GM12878 (cell line): Measurements from ENCODE around the gene ANO6. TPM values are rescaled to one million over a fixed set of nuclear protein-coding genes. Genes with fewer than 3 reads are reported as not detected.

Experiments used
- ATAC-seq: fragments of 200-7000 bp; cut with Tn5 transposase; 3 replicates; pipeline ENCODE4 v1.9.1; 2020; ENCODE audit warnings: mild to moderate bottlenecking, moderate library complexity
- BruUV-seq: library from RNA; stranded (reverse); fragments of 400-500 nt; replicated peaks from 2 replicates; lab custom pipeline; 2021; lab: Mats Ljungman, UMichigan
- CTCF ChIA-PET: fragments of 300-600 bp; sonication (Branson Sonifier 250); formaldehyde crosslinking; extraction: SDS; loops from one replicate; lab custom pipeline; 2021; ENCODE audit warnings: inconsistent platforms; lab: Yijun Ruan, JAX
- POLR2A ChIA-PET: fragments of 350-600 bp; formaldehyde crosslinking; extraction: SDS; loops from one replicate; lab custom pipeline; 2021; ENCODE audit warnings: inconsistent platforms; lab: Charles Lee
- RAD21 ChIA-PET: fragments of 300-600 bp; sonication (Branson Sonifier 250); formaldehyde crosslinking; loops from one replicate; lab custom pipeline; 2023; ENCODE audit warnings: antibody characterized with exemption; ENCODE audit not compliant: unreplicated experiment; lab: Charles Lee
- SMC1A ChIA-PET: fragments of 300-600 bp; sonication (Branson Sonifier 250); formaldehyde crosslinking; loops from one replicate; lab custom pipeline; 2023; ENCODE audit not compliant: unreplicated experiment, uncharacterized antibody; lab: Charles Lee
- DNase-seq: peaks from one replicate; pipeline ENCODE4 v3.0.0-alpha.2; 2011; ENCODE audit warnings: low read depth, low spot score
- FAIRE-seq: peaks from 3 replicates; lab custom pipeline; 2011; peaks lifted over from hg19 to GRCh38; lab: Jason Lieb, UNC
- H2AFZ ChIP-seq: 2 replicates; pipeline ENCODE4 v1.6.0; 2011; ENCODE audit warnings: low read depth, low read length, control low read depth; ENCODE audit not compliant: control insufficient read depth
- H3K27ac ChIP-seq: 2 replicates; pipeline ENCODE4 v1.5.1; 2011; ENCODE audit warnings: control low read depth; ENCODE audit not compliant: control insufficient read depth, insufficient read depth
- H3K27me3 ChIP-seq, 2 experiments: replicated peaks in 1 of 2; 2 replicates each; pipeline versions ENCODE4 v1.6.0 to v1.6.1; 2011; ENCODE audit warnings: low read length in 1 of 2; ENCODE audit not compliant: control insufficient read depth in 2 of 2, insufficient read depth in 2 of 2
- H3K36me3 ChIP-seq, 2 experiments: 2 replicates each; pipeline ENCODE4 v1.5.1; 2011; ENCODE audit warnings: low read length in 1 of 2; ENCODE audit not compliant: control insufficient read depth in 2 of 2, insufficient read depth in 2 of 2
- H3K4me1 ChIP-seq: 2 replicates; pipeline ENCODE4 v1.6.1; 2011; ENCODE audit warnings: mild to moderate bottlenecking, low read length, moderate library complexity, mixed read lengths; ENCODE audit not compliant: control insufficient read depth, insufficient read depth
- H3K4me2 ChIP-seq: 2 replicates; pipeline ENCODE4 v1.6.0; 2011; ENCODE audit warnings: control low read depth; ENCODE audit not compliant: control insufficient read depth, insufficient read depth
- H3K4me3 ChIP-seq: fragments of 200-600 bp; sonication (generic); 2 replicates; pipeline ENCODE4 v1.5.1; 2016
- H3K79me2 ChIP-seq: 2 replicates; pipeline ENCODE4 v1.6.0; 2011; ENCODE audit warnings: low read length; ENCODE audit not compliant: control insufficient read depth, insufficient read depth
- H3K9ac ChIP-seq: 2 replicates; pipeline ENCODE4 v1.8.0; 2011; ENCODE audit warnings: low read length, control low read depth, mixed read lengths; ENCODE audit not compliant: control insufficient read depth, insufficient read depth
- H3K9me3 ChIP-seq: replicated peaks from 3 replicates; pipeline ENCODE4 v1.5.1; 2011; ENCODE audit warnings: mild to moderate bottlenecking, low read length; ENCODE audit not compliant: control insufficient read depth, insufficient read depth
- H4K20me1 ChIP-seq: 2 replicates; pipeline ENCODE4 v1.6.0; 2011; ENCODE audit not compliant: control insufficient read depth, insufficient read depth
- CEBPB ChIP-seq, 2 experiments: fragments of 150-350 bp in 1 of 2; IDR thresholded peaks; 2 replicates each; pipeline ENCODE4 v1.6.1; 2012 to 2014; ENCODE audit warnings: low read depth in 2 of 2, low read length in 2 of 2, borderline replicate concordance in 1 of 2, inconsistent platforms in 1 of 2
- EED ChIP-seq: sonication (generic); IDR thresholded peaks from 2 replicates; pipeline ENCODE4 v1.6.1; 2016; ENCODE audit warnings: antibody characterized with exemption, low read depth
- IKZF1 ChIP-seq: fragments of 450-650 bp; conservative IDR thresholded peaks from 2 replicates; pipeline ENCODE4 v1.6.1; 2017; ENCODE audit warnings: antibody characterized with exemption, mild to moderate bottlenecking
- MXI1 ChIP-seq: fragments of 150-350 bp; IDR thresholded peaks from 2 replicates; pipeline ENCODE4 v1.6.1; 2011; ENCODE audit warnings: low read depth, mild to moderate bottlenecking, inconsistent platforms, low read length, improper control_type of control experiment
- NFYA ChIP-seq: IDR thresholded peaks from 2 replicates; pipeline ENCODE4 v1.6.1; 2011; ENCODE audit warnings: low read depth, mild to moderate bottlenecking, low read length, improper control_type of control experiment, borderline replicate concordance
- NFYB ChIP-seq: IDR thresholded peaks from 2 replicates; pipeline ENCODE4 v1.6.1; 2011; ENCODE audit warnings: low read depth, mild to moderate bottlenecking, low read length, improper control_type of control experiment, moderate library complexity; ENCODE audit not compliant: insufficient read depth
- RCOR1 ChIP-seq: conservative IDR thresholded peaks from 2 replicates; pipeline ENCODE4 v1.6.1; 2012; ENCODE audit warnings: low read depth, low read length, improper control_type of control experiment
- SMC3 ChIP-seq: IDR thresholded peaks from 2 replicates; pipeline ENCODE4 v1.6.1; 2011; ENCODE audit warnings: low read length, improper control_type of control experiment, borderline replicate concordance
- WGBS: methylation state at CpG from one replicate; pipeline ENCODE4 v1.1.6; 2016; ENCODE audit warnings: low lambda C conversion rate; ENCODE audit not compliant: insufficient replicate concordance, insufficient coverage; ENCODE audit errors: missing lambda C conversion rate; 5-methylcytosine and 5-hydroxymethylcytosine counted together
- in situ Hi-C: fragments of 300-500 bp; cut with MboI; formaldehyde crosslinking; loops from 9 replicates; pipeline ENCODE4 v1.14.3; 2018; ENCODE audit warnings: mixed read lengths
- intact Hi-C: fragments of 100-400 bp; cut with micrococcal nuclease; formaldehyde crosslinking; loops from one replicate; pipeline ENCODE4 v1.14.2; 2022; ENCODE audit not compliant: unreplicated experiment
- polyA plus RNA-seq, 11 experiments: library from polyadenylated mRNA; depleted of rRNA in 4 of 11; unstranded in 6 of 11; stranded (reverse) in 5 of 11; fragments of >200 nt; fragmentation: Nextera tagmentation in 4 of 11; fragmentation: Illumina TruSeq in 1 of 11; extraction: Ambion mirVana in 4 of 11; extraction: Trizol in 1 of 11; gene quantifications; 1 replicate in 1 of 11; 2 replicates in 10 of 11; pipeline versions ENCODE4 v1.2.1 to v1.2.3, GENCODE V29; 2011 to 2016; ENCODE audit warnings: inconsistent platforms in 2 of 11, missing spikeins in 2 of 11, low read depth in 1 of 11
- total RNA-seq, 4 experiments: library from RNA; depleted of rRNA in 3 of 4; stranded (reverse); fragments of >200 nt in 3 of 4; fragmentation: Illumina TruSeq in 1 of 4; extraction: Trizol in 1 of 4; gene quantifications; 2 replicates each; pipeline versions ENCODE4 v1.2.1 to v1.2.3, GENCODE V29; 2013 to 2021

ANO6 gene
- total and polyA plus RNA-seq, 10 of the 15 experiments (the other 5 are each of a cell fraction or from before 2014, with no cell fraction given) = 4.6 to 30.3 (median 26.0) TPM

GRCh38 chr12:45273717-45274271, 57.9 kb downstream of the ANO6 start:
- no peak overlapping the region for H3K9ac ChIP-seq
- no peak overlapping the region for H2AFZ ChIP-seq
- CTCF ChIA-PET = no interaction called here
- H3K9me3 ChIP-seq = no peaks in the 10 kb centered on the region
- FAIRE-seq = no peak
- peaks cover 6% of the 10 kb centered on the region for H3K4me1 ChIP-seq
- H3K4me2 ChIP-seq = no peak overlapping the region
- SMC1A ChIA-PET = no interaction called here
- DNase-seq = no peak
- POLR2A ChIA-PET = no interaction called here
- 100% methylated on average over 1 of the region's 1 CpG for WGBS
- ATAC-seq = no peak
- intact Hi-C loops (no loop called here), in situ Hi-C loops (no loop called here)
- H3K27ac ChIP-seq = no peak overlapping the region
- TF ChIP-seq EED = no peak
- no peak for TF ChIP-seq SMC3
- no peak for TF ChIP-seq NFYB
- no peak for TF ChIP-seq CEBPB (IDR thresholded peaks at IDR 0.05; ENCODE audit: borderline replicate concordance in 1 of 2, low read depth in 2 of 2, low read length in 2 of 2)
- no peak for TF ChIP-seq NFYA
- TF ChIP-seq RCOR1 = no peak
- TF ChIP-seq IKZF1 = no peak
- no peak for TF ChIP-seq MXI1
- H3K27me3 ChIP-seq = no peaks in the 10 kb centered on the region
- H4K20me1 ChIP-seq = peaks cover 1% of the 10 kb centered on the region; the same call in 1 of the 2 replicates
- no peak overlapping the region for H3K4me3 ChIP-seq
- RAD21 ChIA-PET = no interaction called here
- H3K36me3 ChIP-seq = peaks cover 0 to 2% of the 10 kb centered on the region in 2 experiments; a peak in 1 of 4 replicates
- BruUV-seq = no TSS peak
- H3K79me2 ChIP-seq = peaks cover 10% of the 10 kb centered on the region
